Measurements from ENCODE around the gene FSHR.

FSHR gene

GRCh38 chr2:49026706-49027105 lies 127.6 kb downstream of the FSHR start:
- DNase-seq = no peak

GRCh38 chr2:49021271-49021670 lies 133.0 kb downstream of the FSHR start:
- no peak for DNase-seq

GRCh38 chr2:49005261-49005660 lies 149.1 kb downstream of the FSHR start:
- DNase-seq = no peak

- DNase-seq = no peak
Observed at GRCh38 chr2:49004036-49004626, 150.2 kb downstream of the FSHR start.

- DNase-seq = no peak
Observed at GRCh38 chr2:49003201-49003600, 151.1 kb downstream of the FSHR start.

GRCh38 chr2:49002750-49003149 lies 151.6 kb downstream of the FSHR start:
- DNase-seq = no peak

- DNase-seq = no peak
Observed at GRCh38 chr2:49000695-49001094, 153.6 kb downstream of the FSHR start.

GRCh38 chr2:48998449-48998848 lies 155.9 kb downstream of the FSHR start:
- no peak for DNase-seq

GRCh38 chr2:48993576-48993975 lies 160.7 kb downstream of the FSHR start:
- DNase-seq = no peak

GRCh38 chr2:48991415-48992131 lies 162.7 kb downstream of the FSHR start:
- no peak for DNase-seq

- DNase-seq = no peak
Observed at GRCh38 chr2:48984922-48985321, 169.4 kb downstream of the FSHR start.

GRCh38 chr2:48983551-48983950 lies 170.8 kb downstream of the FSHR start:
- DNase-seq = no peak

GRCh38 chr2:48982887-48983435 lies 171.4 kb downstream of the FSHR start:
- DNase-seq = no peak

- DNase-seq = no peak
Observed at GRCh38 chr2:48980846-48981245, 173.5 kb downstream of the FSHR start.

GRCh38 chr2:48979691-48980090 lies 174.6 kb downstream of the FSHR start:
- DNase-seq = no peak

GRCh38 chr2:48978131-48978530 lies 176.2 kb downstream of the FSHR start:
- DNase-seq = no peak

- no peak for DNase-seq
Observed at GRCh38 chr2:48971801-48972200, 182.5 kb downstream of the FSHR start.

GRCh38 chr2:48968011-48968410 lies 186.3 kb downstream of the FSHR start:
- no peak for DNase-seq

- no peak for DNase-seq
Observed at GRCh38 chr2:48965204-48965603, 189.1 kb downstream of the FSHR start.

- DNase-seq = no peak
Observed at GRCh38 chr2:48961009-48961408, 193.3 kb downstream of the FSHR start.

- DNase-seq = no peak
Observed at GRCh38 chr2:48954935-48955334, 199.4 kb downstream of the FSHR start.

- DNase-seq = no peak
Observed at GRCh38 chr2:48954311-48954710, 200.0 kb downstream of the FSHR start.

- no peak for DNase-seq
Observed at GRCh38 chr2:48952614-48953013, 201.7 kb downstream of the FSHR start.

- no peak for DNase-seq
Observed at GRCh38 chr2:48952143-48952542, 202.2 kb downstream of the FSHR start.
